Stomach (tissue), 9 donors: Measurements from ENCODE around the gene C2CD2L. TPM values are rescaled to one million over a fixed set of nuclear protein-coding genes. Genes with fewer than 3 reads are reported as not detected.

ENCODE experiments used
- DNase-seq, 2 donors: peaks; one replicate each; pipeline versions ENCODE4 v3.0.0 to v3.0.0-alpha.2; 2013 to 2019
- H3K27ac ChIP-seq, 5 donors: fragments of 200-600 bp in 4 of 5; sonication (generic) in 4 of 5; one replicate each; pipeline ENCODE4 v1.5.1; 2013 to 2019; ENCODE audit warnings: mild to moderate bottlenecking in 1 of 5, moderate library complexity in 1 of 5
- H3K27me3 ChIP-seq, 3 donors: fragments of 200-600 bp; sonication (generic); one replicate each; pipeline ENCODE4 v1.5.1; 2017 to 2019; ENCODE audit warnings: mixed run types in 1 of 3
- H3K36me3 ChIP-seq, 4 donors: fragments of 200-600 bp; sonication (generic); 1 replicate in 3 of 4; 2 replicates in 1 of 4; pipeline ENCODE4 v1.5.1; 2016 to 2019
- H3K4me1 ChIP-seq, 4 donors: fragments of 200-600 bp; sonication (generic); one replicate each; pipeline ENCODE4 v1.5.1; 2016 to 2019
- H3K4me3 ChIP-seq, 4 donors: fragments of 200-600 bp; sonication (generic) in 3 of 4; one replicate each; pipeline ENCODE4 v1.5.1; 2016 to 2019; ENCODE audit warnings: mild to moderate bottlenecking in 1 of 4
- H3K9me3 ChIP-seq, 4 donors: fragments of 200-600 bp; sonication (generic); one replicate each; pipeline ENCODE4 v1.5.1; 2016 to 2019
- EP300 ChIP-seq: sonication (generic); formaldehyde crosslinking; IDR thresholded peaks from one replicate; pipeline ENCODE4 v1.6.1; 2017; ENCODE audit warnings: antibody characterized with exemption
- POLR2A ChIP-seq, 4 donors: fragments of 450-650 bp; IDR thresholded peaks; one replicate each; pipeline ENCODE4 v1.6.1; 2016; ENCODE audit warnings: antibody characterized with exemption in 4 of 4, control low read depth in 2 of 4, mild to moderate bottlenecking in 1 of 4, moderate library complexity in 1 of 4
- POLR2AphosphoS5 ChIP-seq, 3 donors: sonication (generic); formaldehyde crosslinking; IDR thresholded peaks; one replicate each; pipeline ENCODE4 v1.6.1; 2016; ENCODE audit warnings: antibody characterized with exemption in 3 of 3
- WGBS, 5 donors: extraction: QIAGEN DNeasy Blood & Tissue Kit in 3 of 5; methylation state at CpG; one replicate each; pipeline versions ENCODE4 v1.1.5 to v1.1.7; 2013 to 2018; 5-methylcytosine and 5-hydroxymethylcytosine counted together
- intact Hi-C: fragments of 100-400 bp; cut with DNase I; formaldehyde crosslinking; loops from one replicate; pipeline ENCODE4 v1.15.1; 2023; ENCODE audit warnings: low total_unique reads
- polyA plus RNA-seq, 3 donors: library from polyadenylated mRNA; stranded (reverse); fragments of 200-250 nt; gene quantifications; one replicate each; pipeline ENCODE4 v1.2.3, GENCODE V29; 2013
- total RNA-seq, 5 donors: library from RNA; depleted of rRNA; stranded (reverse); fragments of >200 nt; gene quantifications; one replicate each; pipeline versions ENCODE4 v1.1.0 to v1.2.3, GENCODE V29; 2014 to 2016
- TF ChIP-seq, protein P1 (sequence below), 7 experiments: fragments of 450-650 bp in 4 of 7; fragments of 200-600 bp in 3 of 7; sonication (generic) in 3 of 7; IDR thresholded peaks; one replicate each; pipeline ENCODE4 v1.5.1; 2016 to 2019; ENCODE audit warnings: antibody characterized with exemption in 7 of 7, control low read depth in 2 of 7, mild to moderate bottlenecking in 1 of 7
- donor health status: healthy with polysubstance abuse.
- donor health status: Bipolar disorder and iron deficiency.
- donor health status: healthy.

Gene C2CD2L
- total and polyA plus RNA-seq, 8 donors: 1.7 to 19.9 (median 6.0) TPM

DNA sequence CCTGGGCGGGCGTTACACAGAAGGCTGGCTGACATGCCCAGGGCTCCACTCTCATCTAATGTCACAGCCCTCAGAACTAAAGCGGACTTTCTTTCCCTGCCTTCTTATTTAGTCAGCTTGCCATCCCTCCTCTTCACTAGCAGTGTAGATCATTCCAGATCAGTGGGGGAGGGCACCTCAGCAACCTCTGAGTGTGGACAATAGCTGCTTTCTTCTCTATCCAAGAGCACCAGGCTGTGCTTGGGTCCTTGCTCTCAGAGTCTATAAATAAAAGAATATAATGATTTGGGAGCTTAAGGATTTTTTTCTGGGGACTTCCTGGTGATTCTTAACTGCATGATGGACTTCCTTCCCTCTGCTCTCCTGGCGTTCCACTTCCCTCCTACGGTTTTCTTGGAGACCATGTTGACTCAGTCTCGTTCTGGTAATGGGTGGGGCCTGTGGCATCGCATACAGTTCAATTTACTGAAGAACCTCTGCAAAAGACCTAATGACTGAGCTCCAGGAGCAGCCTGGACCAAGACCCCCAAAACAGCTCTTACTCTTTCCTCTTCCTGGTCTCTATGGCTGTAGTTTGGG is 25.4 kb upstream of the C2CD2L start:
- no peaks in the 10 kb centered on the region for H3K9me3 ChIP-seq
- H3K4me1 ChIP-seq: peaks cover 9 to 36% (median 16%) of the 10 kb centered on the region in 4 donors
- no peaks in the 10 kb centered on the region for H3K27me3 ChIP-seq
- H3K36me3 ChIP-seq: peaks cover 56 to 61% (median 60%) of the 10 kb centered on the region in 4 donors
- intact Hi-C loops: no loop called here
- 52 to 67% (median 61%) methylated on average over 7 of the region's 7 CpGs for WGBS, 5 donors
- H3K4me3 ChIP-seq: no peak overlapping the region
- no peak for DNase-seq
- TF ChIP-seq EP300 (no peak), POLR2A (IDR thresholded peaks at IDR 0.05) (no peak)
- peak overlapping the region in 2 of 5 donors; percentile 4 to 11 for H3K27ac ChIP-seq

DNA sequence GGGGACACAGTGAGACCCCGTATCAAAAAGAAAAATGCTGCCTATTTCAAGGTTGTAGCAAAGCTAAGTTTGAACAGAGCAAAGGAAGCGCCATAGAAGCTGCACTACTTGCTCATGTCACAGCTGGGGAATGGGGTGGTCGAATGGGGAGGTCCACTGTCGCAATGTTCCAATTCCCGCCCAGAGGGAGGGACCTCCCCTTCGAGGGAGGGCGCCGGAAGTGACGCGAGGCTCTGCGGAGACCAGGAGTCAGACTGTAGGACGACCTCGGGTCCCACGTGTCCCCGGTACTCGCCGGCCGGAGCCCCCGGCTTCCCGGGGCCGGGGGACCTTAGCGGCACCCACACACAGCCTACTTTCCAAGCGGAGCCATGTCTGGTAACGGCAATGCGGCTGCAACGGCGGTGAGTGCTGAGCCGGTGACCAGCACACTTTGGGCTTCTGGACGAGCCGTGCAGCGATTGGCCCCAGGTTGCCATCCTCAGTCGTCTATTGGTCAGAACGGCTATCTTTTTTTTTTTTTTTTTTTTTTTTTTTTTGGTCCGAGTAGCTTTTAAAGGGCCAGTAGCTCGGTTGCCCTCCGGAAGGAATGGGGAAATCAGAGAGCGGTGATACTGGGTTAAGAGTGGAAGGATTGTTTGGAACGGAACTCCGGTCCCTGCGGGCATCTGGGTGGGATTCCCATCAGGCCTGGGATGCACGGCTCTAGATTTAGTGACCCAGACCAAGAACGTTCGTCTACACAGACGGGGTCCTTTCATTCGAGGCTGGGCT is 22.3 kb upstream of the C2CD2L start, which contains the start of gene HMBS:
HMBS (plus strand) TSS at position 219 of the 774 bp plus-strand sequence; CDS start at position 372, 153 bp downstream.
- DNase-seq: peak; percentile 94 to 98
- H3K4me1 ChIP-seq: peaks cover 9 to 36% (median 20%) of the 10 kb centered on the region in 4 donors
- intact Hi-C loops: no loop called here
- peak within 1 kb of the TSS; percentile 53 to 73 (median 68) for H3K4me3 ChIP-seq
- no peaks in the 10 kb centered on the region for H3K9me3 ChIP-seq
- H3K36me3 ChIP-seq: peaks cover 25 to 30% (median 29%) of the 10 kb centered on the region in 4 donors
- 0 to 1% (median 1%) methylated on average over 42 to 45 of the region's 45 CpGs for whole genome bisulfite sequencing, 5 donors
- TF ChIP-seq POLR2AphosphoS5 (IDR thresholded peaks at IDR 0.05): peak; percentile 68 to 91 (median 72)
- TF ChIP-seq, protein P1, sequence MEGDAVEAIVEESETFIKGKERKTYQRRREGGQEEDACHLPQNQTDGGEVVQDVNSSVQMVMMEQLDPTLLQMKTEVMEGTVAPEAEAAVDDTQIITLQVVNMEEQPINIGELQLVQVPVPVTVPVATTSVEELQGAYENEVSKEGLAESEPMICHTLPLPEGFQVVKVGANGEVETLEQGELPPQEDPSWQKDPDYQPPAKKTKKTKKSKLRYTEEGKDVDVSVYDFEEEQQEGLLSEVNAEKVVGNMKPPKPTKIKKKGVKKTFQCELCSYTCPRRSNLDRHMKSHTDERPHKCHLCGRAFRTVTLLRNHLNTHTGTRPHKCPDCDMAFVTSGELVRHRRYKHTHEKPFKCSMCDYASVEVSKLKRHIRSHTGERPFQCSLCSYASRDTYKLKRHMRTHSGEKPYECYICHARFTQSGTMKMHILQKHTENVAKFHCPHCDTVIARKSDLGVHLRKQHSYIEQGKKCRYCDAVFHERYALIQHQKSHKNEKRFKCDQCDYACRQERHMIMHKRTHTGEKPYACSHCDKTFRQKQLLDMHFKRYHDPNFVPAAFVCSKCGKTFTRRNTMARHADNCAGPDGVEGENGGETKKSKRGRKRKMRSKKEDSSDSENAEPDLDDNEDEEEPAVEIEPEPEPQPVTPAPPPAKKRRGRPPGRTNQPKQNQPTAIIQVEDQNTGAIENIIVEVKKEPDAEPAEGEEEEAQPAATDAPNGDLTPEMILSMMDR (IDR thresholded peaks at IDR 0.05): no peak
- peak in 1 of 4 donors; percentile 8 for TF ChIP-seq POLR2A (IDR thresholded peaks at IDR 0.05)
- TF ChIP-seq EP300: no peak
- H3K27me3 ChIP-seq: no peaks in the 10 kb centered on the region
- H3K27ac ChIP-seq: peak within 1 kb of the TSS; percentile 90 to 97 (median 91)

DNA sequence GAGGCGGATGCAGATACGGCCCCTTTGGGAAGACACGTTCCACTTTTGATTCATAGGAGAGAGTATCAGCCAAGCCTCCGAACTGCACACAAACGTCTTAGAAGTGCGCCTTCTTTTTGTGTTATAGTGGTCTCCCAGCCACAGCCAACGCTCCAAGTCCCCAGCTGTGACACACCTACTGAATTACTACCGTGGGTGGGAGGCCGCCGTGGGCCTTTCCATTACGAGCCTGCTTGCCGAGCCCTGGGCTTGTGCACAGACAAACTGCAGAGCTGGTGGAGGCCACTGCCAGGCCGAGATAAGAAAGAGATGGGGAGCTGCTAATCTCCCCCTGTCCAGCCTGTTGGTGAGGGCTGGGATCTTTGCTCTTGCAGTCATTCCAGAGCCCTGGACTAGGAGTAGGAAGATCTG is 21.7 kb upstream of the C2CD2L start:
- peak overlapping the region; percentile 21 to 97 (median 91) for H3K27ac ChIP-seq
- H3K36me3 ChIP-seq: peaks cover 19 to 24% (median 23%) of the 10 kb centered on the region in 4 donors
- no peaks in the 10 kb centered on the region for H3K27me3 ChIP-seq
- DNase-seq: no peak
- TF ChIP-seq EP300: no peak
- TF ChIP-seq POLR2A (IDR thresholded peaks at IDR 0.05): no peak
- TF ChIP-seq, protein P1 (IDR thresholded peaks at IDR 0.05): no peak
- TF ChIP-seq POLR2AphosphoS5 (IDR thresholded peaks at IDR 0.05): no peak
- H3K9me3 ChIP-seq: no peaks in the 10 kb centered on the region
- intact Hi-C loops: no loop called here
- H3K4me1 ChIP-seq: peaks cover 9 to 36% (median 20%) of the 10 kb centered on the region in 4 donors
- peak overlapping the region; percentile 53 to 73 (median 68) for H3K4me3 ChIP-seq
- WGBS, 5 donors: 0 to 2% (median 1%) methylated on average over 12 to 13 of the region's 13 CpGs

DNA sequence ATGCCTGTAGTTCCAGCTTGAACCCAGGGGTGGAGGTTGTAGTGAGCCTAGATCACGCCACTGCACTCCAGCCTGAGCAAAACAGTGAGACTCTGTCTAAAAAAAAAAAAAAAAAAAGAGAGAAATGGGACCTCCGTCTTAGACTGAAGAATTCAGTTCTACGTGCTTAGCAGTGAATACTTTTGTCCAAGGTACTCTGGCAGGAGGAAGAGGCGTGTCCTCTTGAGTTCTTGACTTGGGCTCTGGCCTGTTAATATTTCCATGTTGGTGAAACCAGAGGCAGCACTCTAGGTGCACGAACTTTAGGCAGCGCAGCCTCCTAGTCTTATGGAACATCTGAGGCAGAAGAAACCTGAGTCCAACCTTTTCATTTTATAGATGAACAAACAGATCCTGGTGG is 20.0 kb upstream of the C2CD2L start:
- peaks cover 9 to 36% (median 20%) of the 10 kb centered on the region in 4 donors for H3K4me1 ChIP-seq
- H3K4me3 ChIP-seq: no peak overlapping the region
- intact Hi-C loops: no loop called here
- H3K27me3 ChIP-seq: no peaks in the 10 kb centered on the region
- no peaks in the 10 kb centered on the region for H3K9me3 ChIP-seq
- 74 to 84% (median 79%) methylated on average over 6 of the region's 6 CpGs for WGBS, 5 donors
- H3K27ac ChIP-seq: no peak overlapping the region
- no peak for TF ChIP-seq EP300
- TF ChIP-seq POLR2A (IDR thresholded peaks at IDR 0.05): no peak
- TF ChIP-seq, protein P1 (IDR thresholded peaks at IDR 0.05): no peak
- no peak for TF ChIP-seq POLR2AphosphoS5 (IDR thresholded peaks at IDR 0.05)
- H3K36me3 ChIP-seq: peaks cover 3 to 11% (median 7%) of the 10 kb centered on the region in 4 donors
- no peak for DNase-seq
